Stimulated activated CD8-positive, alpha-beta memory T cell treated with anti-CD3 and anti-CD28 coated beads, Interleukin-15, amount 100 ng/mL, for 4 hours (primary cell): Measurements from ENCODE around the gene ATP6V1G1.
"Not testable (repeated sequence)": the region's sequence is repeated elsewhere in the genome, so short reads cannot be mapped to it uniquely, and the experiment has no call there.

Experiments used
- DNase-seq, 2 donors: peaks; one replicate each; pipeline ENCODE4 v3.0.0-alpha.2; 2020; ENCODE audit warnings: low read depth in 2 of 2

Gene ATP6V1G1

GRCh38 chr9:114587345-114588202 lies at the start of gene ATP6V1G1:
TSS of gene ATP6V1G1 (plus strand) at chr9:114587769. CDS start at chr9:114587839, 70 bp downstream.
- DNase-seq = peak; percentile 98 to 99

GRCh38 chr9:114538241-114538640 lies 49.3 kb upstream of the ATP6V1G1 start:
- DNase-seq = no peak

GRCh38 chr9:114539701-114540380 lies 47.7 kb upstream of the ATP6V1G1 start:
- no peak for DNase-seq

- DNase-seq = no peak
Observed at GRCh38 chr9:114545055-114545454, 42.5 kb upstream of the ATP6V1G1 start.

- DNase-seq = no peak
Observed at GRCh38 chr9:114546851-114547250, 40.7 kb upstream of the ATP6V1G1 start.

- no peak for DNase-seq
Observed at GRCh38 chr9:114549697-114550330, 37.8 kb upstream of the ATP6V1G1 start.

GRCh38 chr9:114551750-114552685 lies 35.6 kb upstream of the ATP6V1G1 start:
- DNase-seq = no peak

- no peak for DNase-seq
Observed at GRCh38 chr9:114552706-114553105, 34.9 kb upstream of the ATP6V1G1 start.

GRCh38 chr9:114553202-114553601 lies 34.4 kb upstream of the ATP6V1G1 start:
- DNase-seq = no peak

- no peak for DNase-seq
Observed at GRCh38 chr9:114555696-114556095, 31.9 kb upstream of the ATP6V1G1 start.

- DNase-seq = no peak
Observed at GRCh38 chr9:114558027-114558675, 29.4 kb upstream of the ATP6V1G1 start.

GRCh38 chr9:114559830-114560513 lies 27.6 kb upstream of the ATP6V1G1 start:
- no peak for DNase-seq

- no peak for DNase-seq
Observed at GRCh38 chr9:114560956-114561355, 26.6 kb upstream of the ATP6V1G1 start.

GRCh38 chr9:114561771-114562170 lies 25.8 kb upstream of the ATP6V1G1 start:
- DNase-seq = no peak

- no peak for DNase-seq
Observed at GRCh38 chr9:114565204-114565603, 22.4 kb upstream of the ATP6V1G1 start.

GRCh38 chr9:114570742-114571141 lies 16.8 kb upstream of the ATP6V1G1 start:
- DNase-seq = no peak

- no peak for DNase-seq
Observed at GRCh38 chr9:114571391-114571790, 16.2 kb upstream of the ATP6V1G1 start.

GRCh38 chr9:114572199-114572598 lies 15.4 kb upstream of the ATP6V1G1 start:
- no peak for DNase-seq

- no peak for DNase-seq
Observed at GRCh38 chr9:114574438-114574837, 13.1 kb upstream of the ATP6V1G1 start.

- not testable (repeated sequence) for DNase-seq
Observed at GRCh38 chr9:114576779-114577178, 10.8 kb upstream of the ATP6V1G1 start.
